NB4 (cell line): ENCODE data around the gene ANKS1B.

Experiments used
- DNase-seq: peaks from one replicate; pipeline ENCODE4 v3.0.0; 2010; ENCODE audit warnings: low read depth
- H3K4me3 ChIP-seq: one replicate; pipeline ENCODE4 v1.5.1; 2011; ENCODE audit warnings: mild to moderate bottlenecking, low read depth, low read length, moderate library complexity
- CTCF ChIP-seq: IDR thresholded peaks from one replicate; pipeline ENCODE4 v1.5.1; 2012; ENCODE audit warnings: low read depth, low read length
- MAX ChIP-seq: IDR thresholded peaks from 2 replicates; pipeline ENCODE4 v1.6.1; 2011; ENCODE audit warnings: low read depth, low read length
- MYC ChIP-seq: IDR thresholded peaks from 2 replicates; pipeline ENCODE4 v1.6.1; 2011; ENCODE audit warnings: low read depth, low read length
- POLR2A ChIP-seq: IDR thresholded peaks from 2 replicates; pipeline ENCODE4 v1.6.1; 2011; ENCODE audit warnings: mild to moderate bottlenecking; ENCODE audit not compliant: insufficient read length; ENCODE audit errors: extremely low read depth

ANKS1B gene

GRCh38 chr12:99528478-99528877, 456.3 kb downstream of the ANKS1B start:
- no peak for DNase-seq
- no peak for TF ChIP-seq MAX
- no peak for TF ChIP-seq MYC
- TF ChIP-seq CTCF: no peak
- no peak for TF ChIP-seq POLR2A
- H3K4me3 ChIP-seq: no peak overlapping the region

GRCh38 chr12:99523853-99524252, 460.9 kb downstream of the ANKS1B start:
- no peak overlapping the region for H3K4me3 ChIP-seq
- TF ChIP-seq CTCF: no peak
- no peak for TF ChIP-seq MYC
- no peak for TF ChIP-seq POLR2A
- TF ChIP-seq MAX: no peak
- no peak for DNase-seq

- DNase-seq: no peak
- no peak overlapping the region for H3K4me3 ChIP-seq
- TF ChIP-seq MAX (no peak), POLR2A (no peak), CTCF (no peak), MYC (no peak)
These were observed 462.3 kb downstream of the ANKS1B start for GRCh38 chr12:99522456-99522855.

GRCh38 chr12:99521664-99522063, 463.1 kb downstream of the ANKS1B start:
- DNase-seq: no peak
- no peak overlapping the region for H3K4me3 ChIP-seq
- TF ChIP-seq POLR2A (no peak), MAX (no peak), CTCF (no peak), MYC (no peak)

GRCh38 chr12:99513066-99513465, 471.7 kb downstream of the ANKS1B start:
- no peak overlapping the region for H3K4me3 ChIP-seq
- no peak for DNase-seq
- TF ChIP-seq MAX (no peak), CTCF (no peak), MYC (no peak), POLR2A (no peak)

GRCh38 chr12:99505805-99506204, 478.9 kb downstream of the ANKS1B start:
- DNase-seq: peak; percentile 7
- H3K4me3 ChIP-seq: no peak overlapping the region
- no peak for TF ChIP-seq CTCF
- TF ChIP-seq MAX: no peak
- no peak for TF ChIP-seq POLR2A
- TF ChIP-seq MYC: no peak
